DMS153 (cell line): ENCODE results near the gene STARD13.
"Not testable (repeated sequence)": the region's sequence is repeated elsewhere in the genome, so short reads cannot be mapped to it uniquely, and the experiment has no call there.

ENCODE experiments used
- DNase-seq: peaks from one replicate; lab custom pipeline; 2025; lab: John Stamatoyannopoulos, UW

The STARD13 gene

GRCh38 chr13:33177340-33178208 lies 108.0 kb downstream of the STARD13 start:
- DNase-seq = not testable (repeated sequence)

- no peak for DNase-seq
Measured at GRCh38 chr13:33176526-33176925, 109.0 kb downstream of the STARD13 start.

GRCh38 chr13:33175991-33176390 lies 109.6 kb downstream of the STARD13 start:
- DNase-seq = no peak

- no peak for DNase-seq
Measured at GRCh38 chr13:33174931-33175330, 110.6 kb downstream of the STARD13 start.

GRCh38 chr13:33174491-33174890 lies 111.1 kb downstream of the STARD13 start:
- no peak for DNase-seq

GRCh38 chr13:33172911-33173310 lies 112.6 kb downstream of the STARD13 start:
- DNase-seq = no peak

- DNase-seq = no peak
Measured at GRCh38 chr13:33172400-33172799, 113.2 kb downstream of the STARD13 start.

GRCh38 chr13:33169273-33169980 lies 116.1 kb downstream of the STARD13 start:
- no peak for DNase-seq

- no peak for DNase-seq
Measured at GRCh38 chr13:33168321-33168960, 117.1 kb downstream of the STARD13 start.

GRCh38 chr13:33167491-33167890 lies 118.1 kb downstream of the STARD13 start:
- DNase-seq = no peak

GRCh38 chr13:33165787-33166186 lies 119.8 kb downstream of the STARD13 start:
- no peak for DNase-seq

- no peak for DNase-seq
Measured at GRCh38 chr13:33164331-33164730, 121.2 kb downstream of the STARD13 start.

- DNase-seq = not testable (repeated sequence)
Measured at GRCh38 chr13:33162725-33163124, 122.8 kb downstream of the STARD13 start.

- DNase-seq = no peak
Measured at GRCh38 chr13:33158816-33159215, 126.7 kb downstream of the STARD13 start.

- DNase-seq = no peak
Measured at GRCh38 chr13:33158271-33158670, 127.3 kb downstream of the STARD13 start.

- no peak for DNase-seq
Measured at GRCh38 chr13:33154911-33155310, 130.6 kb downstream of the STARD13 start.

- no peak for DNase-seq
Measured at GRCh38 chr13:33153421-33154404, 131.8 kb downstream of the STARD13 start.

- no peak for DNase-seq
Measured at GRCh38 chr13:33152389-33152788, 133.2 kb downstream of the STARD13 start.

GRCh38 chr13:33150662-33151061 lies 134.9 kb downstream of the STARD13 start:
- DNase-seq = no peak

- peak; percentile 20 for DNase-seq
Measured at GRCh38 chr13:33150126-33150525, 135.4 kb downstream of the STARD13 start.

GRCh38 chr13:33147832-33148231 lies 137.7 kb downstream of the STARD13 start:
- no peak for DNase-seq
